Trophoblast cell (in vitro differentiated cells and primary cell): Measurements from ENCODE around the gene CD47.

Experiments
- DNase-seq, 2 donors: peaks; one replicate each; pipeline ENCODE4 v3.0.0-alpha.2; 2016
- H2AFZ ChIP-seq: 2 replicates; pipeline ENCODE4 v1.6.1; 2013; ENCODE audit warnings: low read length, moderate library complexity, mild to moderate bottlenecking; ENCODE audit not compliant: insufficient read depth, poor library complexity
- H2AK5ac ChIP-seq: 2 replicates; pipeline ENCODE4 v1.6.1; 2013; ENCODE audit warnings: mild to moderate bottlenecking, low read length
- H2BK120ac ChIP-seq: 2 replicates; pipeline ENCODE4 v1.6.1; 2013; ENCODE audit warnings: low read length, mild to moderate bottlenecking, moderate library complexity; ENCODE audit not compliant: insufficient read depth, poor library complexity
- H2BK12ac ChIP-seq: 2 replicates; pipeline ENCODE4 v1.6.1; 2013; ENCODE audit warnings: mild to moderate bottlenecking, low read length, moderate library complexity
- H2BK5ac ChIP-seq: 2 replicates; pipeline ENCODE4 v1.6.1; 2013; ENCODE audit warnings: low read length, low read depth, moderate library complexity, mild to moderate bottlenecking; ENCODE audit not compliant: poor library complexity
- H3K14ac ChIP-seq: 2 replicates; pipeline ENCODE4 v1.6.1; 2013; ENCODE audit warnings: mild to moderate bottlenecking, low read length
- H3K18ac ChIP-seq: 2 replicates; pipeline ENCODE4 v1.6.1; 2013; ENCODE audit warnings: mild to moderate bottlenecking, low read length
- H3K23ac ChIP-seq: 2 replicates; pipeline ENCODE4 v1.6.1; 2013; ENCODE audit warnings: low read length
- H3K27ac ChIP-seq: 2 replicates; pipeline ENCODE4 v1.5.1; 2013; ENCODE audit warnings: low read depth, mild to moderate bottlenecking, inconsistent platforms, low read length, moderate library complexity
- H3K27me3 ChIP-seq: 2 replicates; pipeline ENCODE4 v1.6.1; 2013; ENCODE audit warnings: inconsistent platforms, mild to moderate bottlenecking, low read length, moderate library complexity; ENCODE audit not compliant: insufficient read depth
- H3K36me3 ChIP-seq, 2 experiments: 1 replicate in 1 of 2; 2 replicates in 1 of 2; pipeline ENCODE4 v1.6.1; 2013; ENCODE audit warnings: low read length in 2 of 2, mild to moderate bottlenecking in 2 of 2, moderate library complexity in 1 of 2; ENCODE audit not compliant: insufficient read depth in 2 of 2, control insufficient read depth in 1 of 2
- H3K4ac ChIP-seq: 2 replicates; pipeline ENCODE4 v1.6.1; 2013; ENCODE audit warnings: low read depth, mild to moderate bottlenecking, low read length, moderate library complexity
- H3K4me1 ChIP-seq, 2 experiments: 1 replicate in 1 of 2; 2 replicates in 1 of 2; pipeline ENCODE4 v1.6.1; 2013; ENCODE audit warnings: low read length in 2 of 2, mild to moderate bottlenecking in 2 of 2, moderate library complexity in 1 of 2; ENCODE audit not compliant: insufficient read depth in 2 of 2, control insufficient read depth in 1 of 2
- H3K4me2 ChIP-seq: 2 replicates; pipeline ENCODE4 v1.6.1; 2013; ENCODE audit warnings: inconsistent platforms, mild to moderate bottlenecking, low read length, moderate library complexity
- H3K4me3 ChIP-seq: 2 replicates; pipeline ENCODE4 v1.5.1; 2013; ENCODE audit warnings: mild to moderate bottlenecking, low read depth, low read length, inconsistent platforms
- H3K79me1 ChIP-seq: one replicate; pipeline ENCODE4 v1.6.1; 2013; ENCODE audit warnings: low read length
- H3K79me2 ChIP-seq: 2 replicates; pipeline ENCODE4 v1.6.1; 2013; ENCODE audit warnings: low read length, mild to moderate bottlenecking; ENCODE audit not compliant: control insufficient read depth, insufficient read depth, poor library complexity
- H3K9ac ChIP-seq: 2 replicates; pipeline ENCODE4 v1.6.1; 2013; ENCODE audit warnings: mild to moderate bottlenecking, low read length
- H3K9me3 ChIP-seq: 2 replicates; pipeline ENCODE4 v1.6.1; 2013; ENCODE audit warnings: low read depth, mild to moderate bottlenecking, control low read depth, inconsistent platforms, low read length; ENCODE audit not compliant: insufficient read depth
- H4K12ac ChIP-seq: 2 replicates; pipeline ENCODE4 v1.6.1; 2013; ENCODE audit warnings: low read depth, mild to moderate bottlenecking, low read length, moderate library complexity
- H4K8ac ChIP-seq: 2 replicates; pipeline ENCODE4 v1.6.1; 2013; ENCODE audit warnings: low read depth, mild to moderate bottlenecking, low read length, moderate library complexity
- H4K91ac ChIP-seq: one replicate; pipeline ENCODE4 v1.6.1; 2013; ENCODE audit warnings: low read depth, mild to moderate bottlenecking, low read length, moderate library complexity
- WGBS: extraction: QIAGEN DNeasy Blood & Tissue Kit; methylation state at CpG from one replicate; pipeline ENCODE4 v1.1.7; 2013; ENCODE audit warnings: missing lambda C conversion rate; ENCODE audit not compliant: insufficient read length, insufficient coverage; ENCODE audit errors: extremely low coverage; 5-methylcytosine and 5-hydroxymethylcytosine counted together

CD47 gene

GRCh38 chr3:108073764-108074431 lies 16.9 kb downstream of the CD47 start:
- Histone ChIP-seq H2AFZ (no peak overlapping the region), H4K91ac (no peak overlapping the region), H2BK5ac (no peak overlapping the region), H3K9ac (no peak overlapping the region), H3K4me1 (peaks cover 0 to 2% of the 10 kb centered on the region in 2 experiments), H3K23ac (no peak overlapping the region), H3K79me2 (no peaks in the 10 kb centered on the region), H3K27ac (no peak overlapping the region), H2AK5ac (no peak overlapping the region), H4K8ac (no peak overlapping the region), H3K9me3 (no peaks in the 10 kb centered on the region), H3K4ac (no peak overlapping the region), H3K4me2 (no peak overlapping the region), H4K12ac (no peak overlapping the region), H3K36me3 (no peaks in the 10 kb centered on the region), H3K27me3 (no peaks in the 10 kb centered on the region), H2BK12ac (no peak overlapping the region), H3K18ac (no peak overlapping the region), H2BK120ac (no peak overlapping the region), H3K79me1 (no peaks in the 10 kb centered on the region), H3K14ac (no peak overlapping the region), H3K4me3 (no peak overlapping the region)
- DNase-seq = no peak
- WGBS = no CpG with 5 or more reads among the region's 5 CpGs

- Histone ChIP-seq H2BK5ac (no peak overlapping the region), H3K36me3 (peaks cover 0 to 3% of the 10 kb centered on the region in 2 experiments), H3K23ac (no peak overlapping the region), H3K4me3 (no peak overlapping the region), H4K12ac (no peak overlapping the region), H2BK120ac (no peak overlapping the region), H4K8ac (no peak overlapping the region), H3K79me2 (no peaks in the 10 kb centered on the region), H4K91ac (no peak overlapping the region), H3K79me1 (no peaks in the 10 kb centered on the region), H2AFZ (no peak overlapping the region), H3K4me2 (no peak overlapping the region), H2BK12ac (no peak overlapping the region), H3K9me3 (no peaks in the 10 kb centered on the region), H3K18ac (no peak overlapping the region), H3K4me1 (peaks cover 0 to 2% of the 10 kb centered on the region in 2 experiments), H3K27ac (no peak overlapping the region), H2AK5ac (no peak overlapping the region), H3K14ac (no peak overlapping the region), H3K9ac (no peak overlapping the region), H3K27me3 (no peaks in the 10 kb centered on the region), H3K4ac (no peak overlapping the region)
- no peak for DNase-seq
- no CpG with 5 or more reads among the region's 3 CpGs for WGBS
Measured at GRCh38 chr3:108071368-108071767, 19.5 kb downstream of the CD47 start.

DNA sequence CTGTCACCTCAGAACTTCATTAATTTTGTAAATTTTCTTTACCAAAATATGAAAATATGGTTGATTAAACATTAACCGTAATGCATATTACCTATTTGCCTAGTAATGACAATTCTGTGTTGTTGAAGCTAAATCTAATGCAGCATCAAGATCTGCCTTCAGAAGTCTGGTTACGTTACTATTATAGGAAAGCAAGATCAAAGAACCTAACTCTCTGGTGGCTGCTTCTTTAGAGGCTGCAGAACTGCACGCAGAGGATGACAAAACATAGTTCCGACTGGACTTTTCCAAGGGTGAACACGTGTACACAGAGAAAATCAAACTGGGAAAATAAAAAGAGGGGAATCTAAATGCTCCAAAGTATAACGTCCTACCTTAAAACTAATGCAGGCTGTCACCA lies 20.5 kb downstream of the CD47 start:
- Histone ChIP-seq H4K8ac (no peak overlapping the region), H4K91ac (no peak overlapping the region), H3K14ac (no peak overlapping the region), H3K27me3 (no peaks in the 10 kb centered on the region), H2AFZ (no peak overlapping the region), H3K9me3 (no peaks in the 10 kb centered on the region), H3K4ac (no peak overlapping the region), H4K12ac (no peak overlapping the region), H3K36me3 (peaks cover 0 to 4% of the 10 kb centered on the region in 2 experiments), H3K79me1 (no peaks in the 10 kb centered on the region), H3K23ac (no peak overlapping the region), H2BK12ac (no peak overlapping the region), H3K27ac (no peak overlapping the region), H2AK5ac (no peak overlapping the region), H3K4me1 (peaks cover 0 to 2% of the 10 kb centered on the region in 2 experiments), H2BK120ac (no peak overlapping the region), H3K18ac (no peak overlapping the region), H3K4me2 (no peak overlapping the region), H3K4me3 (no peak overlapping the region), H3K9ac (no peak overlapping the region), H3K79me2 (no peaks in the 10 kb centered on the region), H2BK5ac (no peak overlapping the region)
- no peak for DNase-seq
- no CpG with 5 or more reads among the region's 6 CpGs for WGBS

DNA sequence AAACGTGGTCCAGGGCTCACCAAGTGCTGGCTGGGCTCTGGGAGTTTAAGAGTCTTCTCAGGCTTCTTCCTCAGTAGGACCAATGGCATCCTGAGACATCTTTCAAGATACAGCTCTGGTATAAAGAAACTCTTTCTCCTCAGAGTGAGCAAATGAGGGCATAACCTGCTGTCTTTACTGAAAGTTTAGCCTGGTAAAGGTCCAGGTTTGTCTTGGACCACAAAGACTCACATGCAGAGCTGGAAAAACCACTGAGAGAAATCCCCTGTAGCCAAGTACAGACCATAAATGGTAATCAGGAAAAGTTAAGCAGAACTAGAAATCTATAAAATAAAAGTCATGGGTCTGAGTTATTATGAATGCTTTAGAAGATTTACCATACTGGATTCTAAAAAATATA lies 23.1 kb downstream of the CD47 start:
- no peak overlapping the region for H3K4me3 ChIP-seq
- H2BK5ac ChIP-seq = no peak overlapping the region
- H3K23ac ChIP-seq = no peak overlapping the region
- no peak overlapping the region for H3K14ac ChIP-seq
- H2AFZ ChIP-seq = no peak overlapping the region
- no peak overlapping the region for H4K8ac ChIP-seq
- H2AK5ac ChIP-seq = no peak overlapping the region
- H3K4ac ChIP-seq = no peak overlapping the region
- H4K91ac ChIP-seq = no peak overlapping the region
- H3K27me3 ChIP-seq = no peaks in the 10 kb centered on the region
- H3K4me1 ChIP-seq = peaks cover 0 to 2% of the 10 kb centered on the region in 2 experiments
- H3K27ac ChIP-seq = no peak overlapping the region
- no peak for DNase-seq
- no peak overlapping the region for H3K9ac ChIP-seq
- H3K79me1 ChIP-seq = no peaks in the 10 kb centered on the region
- peaks cover 0 to 5% of the 10 kb centered on the region in 2 experiments for H3K36me3 ChIP-seq
- H2BK12ac ChIP-seq = no peak overlapping the region
- no peak overlapping the region for H4K12ac ChIP-seq
- no peak overlapping the region for H2BK120ac ChIP-seq
- H3K18ac ChIP-seq = no peak overlapping the region
- H3K9me3 ChIP-seq = no peaks in the 10 kb centered on the region
- H3K79me2 ChIP-seq = no peaks in the 10 kb centered on the region
- no peak overlapping the region for H3K4me2 ChIP-seq
- WGBS = no CpG with 5 or more reads among the region's 1 CpG
